GM12891 (cell line): Measurements from ENCODE around the gene KLF5.

Experiments
- POLR2A ChIP-seq: IDR thresholded peaks from 2 replicates; pipeline ENCODE4 v1.6.1; 2011; ENCODE audit warnings: low read depth, low read length, control low read depth
- POLR2AphosphoS5 ChIP-seq: IDR thresholded peaks from 2 replicates; pipeline ENCODE4 v1.6.1; 2011; ENCODE audit warnings: low read depth, low read length, control low read depth
- TAF1 ChIP-seq: IDR thresholded peaks from 2 replicates; pipeline ENCODE4 v1.6.1; 2011; ENCODE audit warnings: low read depth, low read length, control low read depth

- TF ChIP-seq TAF1 (no peak), POLR2A (no peak), POLR2AphosphoS5 (no peak)
These were observed 24.1 kb downstream of the KLF5 start for GRCh38 chr13:73082895-73083294.
